A549 treated with Mapracorat at 1 μM for 4 hours (cell line): ENCODE results near the gene APIP. TPM values are rescaled to one million over a fixed set of nuclear protein-coding genes. Genes with fewer than 3 reads are reported as not detected.

Experiments
- total RNA-seq: library from RNA; stranded (reverse); fragments of 200-300 nt; extraction: Qiagen RNA extraction; gene quantifications from 5 replicates; pipeline ENCODE4 v1.2.3, GENCODE V29; 2022

APIP gene
- total RNA-seq, result 20.9 to 26.7 TPM (median 23.3 TPM) in 5 replicates

GRCh38 chr11:34916015-34916842 is at the start of gene APIP, which contains the start of gene PDHX:
APIP (minus strand) TSS chr11:34916379; CDS start chr11:34916284, 95 bp downstream.
PDHX (plus strand) TSS chr11:34916618; CDS start chr11:34916656, 38 bp downstream.

Other genes starting within 250 kb of the APIP start
- gene PDHX, start 239 bp upstream of the APIP start, total RNA-seq, result 27.1 to 32.2 TPM (median 29.1 TPM) in 5 replicates
- gene CD44, start 222.8 kb upstream of the APIP start, total RNA-seq, result 597 to 779 TPM (median 684 TPM) in 5 replicates